ENCODE measurements around the gene CALR3.

Gene CALR3

DNA sequence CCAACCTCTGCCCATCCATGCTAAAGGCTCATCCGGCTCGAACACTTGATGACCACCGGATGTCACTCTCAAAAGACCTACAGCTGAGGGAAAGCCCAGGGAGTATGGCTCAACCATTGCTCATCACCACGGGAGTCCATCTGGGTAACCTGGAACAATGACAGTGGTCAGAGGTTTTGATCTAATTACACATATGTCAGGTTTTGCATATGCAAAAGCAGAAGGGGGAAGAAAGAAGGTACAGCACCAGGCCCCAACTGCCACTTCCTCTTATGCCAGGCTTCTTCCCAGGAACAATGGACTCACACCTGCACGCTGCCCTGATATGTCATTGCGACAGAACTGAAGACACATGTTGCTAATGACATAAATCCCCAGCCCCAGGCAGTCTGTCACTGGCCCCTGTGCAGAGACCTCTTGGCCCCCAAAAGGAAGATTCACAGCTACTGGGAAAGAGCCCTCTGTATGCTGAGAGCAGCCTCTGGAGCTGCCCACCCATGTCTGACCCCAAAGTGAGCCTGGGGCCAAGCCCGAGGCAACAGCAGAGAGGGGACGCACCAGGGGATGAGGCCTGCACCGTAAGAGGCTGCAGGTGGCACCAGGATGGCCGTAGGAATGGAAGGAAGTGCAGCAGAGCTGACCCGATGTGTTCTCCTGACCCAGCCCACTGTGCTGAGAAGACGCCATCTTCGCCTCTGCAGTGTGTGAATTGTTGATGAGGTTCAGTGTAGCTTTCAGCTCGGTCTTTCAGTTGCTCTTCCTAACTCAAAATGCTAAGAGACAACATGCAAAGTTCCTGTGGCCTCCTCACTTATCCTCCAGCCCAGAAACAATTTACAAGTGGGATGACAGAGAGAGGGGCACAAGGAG lies 50.5 kb downstream of the CALR3 start:
- H3K9me3 ChIP-seq (ENCODE audit: control insufficient read depth, low read length) = no peaks in the 10 kb centered on the region
- WGBS, 2 experiments = 76 to 82% methylated on average over 14 of the region's 14 CpGs
- peaks cover 6% of the 10 kb centered on the region for H3K4me1 ChIP-seq (ENCODE audit: control insufficient read depth, insufficient read depth, low read length)
- H3K27ac ChIP-seq (ENCODE audit: insufficient read depth, low read depth, low read length, poor library complexity, severe bottlenecking) = no peak overlapping the region
- H3K36me3 ChIP-seq (ENCODE audit: control insufficient read depth, insufficient read depth, low read length) = no peaks in the 10 kb centered on the region
- H3K4me3 ChIP-seq (ENCODE audit: insufficient read depth, low read depth, low read length) = no peak overlapping the region
- H3K27me3 ChIP-seq (ENCODE audit: control insufficient read depth, insufficient read depth, low read length, poor library complexity, severe bottlenecking) = no peaks in the 10 kb centered on the region

DNA sequence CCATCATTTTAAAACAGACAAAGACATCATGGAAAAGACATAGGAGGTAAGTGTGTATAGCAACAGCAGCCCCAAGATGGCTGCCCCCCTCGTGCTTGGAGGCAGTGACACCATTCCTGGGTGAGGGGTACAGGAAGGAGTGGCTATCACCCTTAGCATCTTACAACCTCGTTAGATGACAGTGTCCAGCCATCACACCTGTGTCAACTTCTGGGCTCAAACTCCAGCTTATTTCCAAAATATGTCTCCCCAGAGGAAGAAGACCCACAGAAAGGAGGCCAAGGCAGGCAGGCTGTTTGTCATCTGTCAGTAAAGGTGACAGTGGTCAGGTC lies 51.7 kb downstream of the CALR3 start:
- 90 to 95% methylated on average over 2 of the region's 2 CpGs for WGBS, 2 experiments
- Histone ChIP-seq H3K4me3 (ENCODE audit: insufficient read depth, low read depth, low read length) (no peak overlapping the region), H3K27ac (ENCODE audit: insufficient read depth, low read depth, low read length, poor library complexity, severe bottlenecking) (no peak overlapping the region), H3K9me3 (ENCODE audit: control insufficient read depth, low read length) (no peaks in the 10 kb centered on the region), H3K27me3 (ENCODE audit: control insufficient read depth, insufficient read depth, low read length, poor library complexity, severe bottlenecking) (no peaks in the 10 kb centered on the region), H3K4me1 (ENCODE audit: control insufficient read depth, insufficient read depth, low read length) (peaks cover 6% of the 10 kb centered on the region), H3K36me3 (ENCODE audit: control insufficient read depth, insufficient read depth, low read length) (no peaks in the 10 kb centered on the region)

DNA sequence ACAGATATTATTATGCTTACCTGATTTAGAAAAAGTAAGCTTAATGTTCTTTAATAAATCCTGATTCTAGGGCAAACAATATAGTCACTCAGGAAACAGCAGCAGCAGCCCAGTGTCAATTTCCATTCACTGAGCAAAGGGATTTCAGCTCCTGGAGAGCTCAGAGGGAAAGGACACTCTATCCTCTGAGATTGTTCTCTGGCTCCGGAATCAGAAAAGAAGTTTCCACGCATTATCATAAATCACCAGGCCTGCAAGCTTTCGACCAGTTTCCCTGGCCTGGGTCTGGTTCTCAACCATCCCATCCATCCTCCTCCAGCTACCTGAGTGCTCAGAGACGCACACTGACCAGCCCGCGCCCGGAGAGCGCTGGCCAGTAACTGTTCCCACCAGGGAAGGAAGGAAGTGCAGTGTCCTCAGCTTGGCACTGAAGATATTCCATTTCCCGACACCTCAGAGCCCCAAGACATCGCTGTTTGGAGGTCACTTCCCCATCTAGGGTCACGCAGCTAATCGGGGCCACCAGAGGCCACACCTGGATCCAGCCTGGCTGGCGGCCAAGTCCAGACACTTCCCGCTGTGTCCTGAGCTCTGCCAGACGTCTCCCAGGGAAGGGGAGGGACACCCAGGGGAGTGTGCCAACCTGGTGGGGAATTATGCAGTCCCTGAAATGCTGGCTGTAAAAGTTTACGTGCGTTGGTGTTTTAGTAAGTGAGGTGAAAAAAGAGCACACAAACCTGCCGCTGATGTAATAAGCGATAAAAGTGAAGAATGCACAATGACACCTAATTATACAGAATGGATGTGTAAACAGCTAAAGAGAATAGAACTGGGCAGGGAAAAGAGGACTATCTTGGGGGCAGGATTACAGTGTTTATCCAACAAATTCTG lies 53.3 kb downstream of the CALR3 start:
- Histone ChIP-seq H3K4me1 (ENCODE audit: control insufficient read depth, insufficient read depth, low read length) (peaks cover 6% of the 10 kb centered on the region), H3K27me3 (ENCODE audit: control insufficient read depth, insufficient read depth, low read length, poor library complexity, severe bottlenecking) (no peaks in the 10 kb centered on the region), H3K36me3 (ENCODE audit: control insufficient read depth, insufficient read depth, low read length) (peaks cover 7% of the 10 kb centered on the region), H3K4me3 (ENCODE audit: insufficient read depth, low read depth, low read length) (no peak overlapping the region), H3K9me3 (ENCODE audit: control insufficient read depth, low read length) (no peaks in the 10 kb centered on the region), H3K27ac (ENCODE audit: insufficient read depth, low read depth, low read length, poor library complexity, severe bottlenecking) (no peak overlapping the region)
- WGBS, 2 experiments = 90% methylated on average over 19 of the region's 19 CpGs

DNA sequence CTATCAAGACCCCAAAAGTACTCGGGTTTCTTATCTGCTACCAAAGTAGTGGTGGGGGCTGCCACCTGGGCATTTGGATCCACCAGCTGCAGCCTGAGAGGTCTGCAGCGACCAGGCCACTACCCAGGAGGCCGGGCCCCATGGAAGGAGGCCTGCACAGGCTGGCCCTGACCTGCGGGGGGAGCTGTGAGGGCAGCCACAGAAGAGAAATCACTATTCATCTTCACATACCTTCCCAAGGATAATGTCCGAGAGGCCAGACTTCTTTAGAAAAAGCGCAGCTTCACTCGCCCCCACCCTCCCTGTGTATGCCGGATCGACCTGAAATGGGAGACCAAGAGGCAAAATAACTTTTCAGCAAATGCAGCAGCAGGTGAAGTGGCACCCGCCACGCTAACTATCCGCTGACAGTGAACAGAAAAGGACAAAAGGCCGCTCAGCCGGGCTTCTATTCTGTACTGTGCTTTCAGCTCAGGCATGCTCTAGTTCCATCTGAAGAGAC lies 54.3 kb downstream of the CALR3 start:
- no peak overlapping the region for H3K4me3 ChIP-seq (ENCODE audit: insufficient read depth, low read depth, low read length)
- H3K27ac ChIP-seq (ENCODE audit: insufficient read depth, low read depth, low read length, poor library complexity, severe bottlenecking) = peak overlapping the region; percentile 58
- 69 to 72% methylated on average over 14 of the region's 14 CpGs for WGBS, 2 experiments
- peaks cover 6% of the 10 kb centered on the region for H3K4me1 ChIP-seq (ENCODE audit: control insufficient read depth, insufficient read depth, low read length)
- peaks cover 7% of the 10 kb centered on the region for H3K36me3 ChIP-seq (ENCODE audit: control insufficient read depth, insufficient read depth, low read length)
- no peaks in the 10 kb centered on the region for H3K9me3 ChIP-seq (ENCODE audit: control insufficient read depth, low read length)
- no peaks in the 10 kb centered on the region for H3K27me3 ChIP-seq (ENCODE audit: control insufficient read depth, insufficient read depth, low read length, poor library complexity, severe bottlenecking)

DNA sequence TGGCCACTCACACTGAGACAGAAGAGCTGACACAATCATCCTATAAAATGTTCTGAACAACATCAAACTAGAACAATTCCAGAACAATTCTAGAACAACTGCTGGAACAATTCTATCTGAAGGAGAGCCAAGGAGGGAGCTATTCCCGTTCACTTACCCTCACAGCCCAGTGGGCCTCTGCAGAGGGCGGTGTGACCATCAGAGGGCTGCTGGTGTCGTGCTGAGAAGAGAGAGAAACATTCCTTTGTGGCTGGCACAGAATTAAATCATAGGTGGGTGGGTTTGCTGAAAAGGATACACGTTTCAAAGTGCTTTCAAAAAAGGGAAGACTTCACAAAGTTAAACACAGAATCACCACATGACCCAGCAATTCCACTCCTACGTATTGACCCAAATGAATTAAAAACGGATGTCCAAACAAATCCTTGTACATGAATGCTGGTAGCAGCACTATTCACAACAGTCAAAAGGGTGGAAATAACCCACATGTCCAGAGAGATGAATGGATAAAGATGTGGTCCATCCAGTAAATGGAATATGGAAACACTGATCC lies 59.1 kb downstream of the CALR3 start:
- Histone ChIP-seq H3K4me1 (ENCODE audit: control insufficient read depth, insufficient read depth, low read length) (peaks cover under 1% of the 10 kb centered on the region), H3K27me3 (ENCODE audit: control insufficient read depth, insufficient read depth, low read length, poor library complexity, severe bottlenecking) (no peaks in the 10 kb centered on the region), H3K9me3 (ENCODE audit: control insufficient read depth, low read length) (no peaks in the 10 kb centered on the region), H3K36me3 (ENCODE audit: control insufficient read depth, insufficient read depth, low read length) (peaks cover 20% of the 10 kb centered on the region), H3K4me3 (ENCODE audit: insufficient read depth, low read depth, low read length) (no peak overlapping the region), H3K27ac (ENCODE audit: insufficient read depth, low read depth, low read length, poor library complexity, severe bottlenecking) (no peak overlapping the region)
- WGBS, 2 experiments = 88 to 89% methylated on average over 6 of the region's 6 CpGs

DNA sequence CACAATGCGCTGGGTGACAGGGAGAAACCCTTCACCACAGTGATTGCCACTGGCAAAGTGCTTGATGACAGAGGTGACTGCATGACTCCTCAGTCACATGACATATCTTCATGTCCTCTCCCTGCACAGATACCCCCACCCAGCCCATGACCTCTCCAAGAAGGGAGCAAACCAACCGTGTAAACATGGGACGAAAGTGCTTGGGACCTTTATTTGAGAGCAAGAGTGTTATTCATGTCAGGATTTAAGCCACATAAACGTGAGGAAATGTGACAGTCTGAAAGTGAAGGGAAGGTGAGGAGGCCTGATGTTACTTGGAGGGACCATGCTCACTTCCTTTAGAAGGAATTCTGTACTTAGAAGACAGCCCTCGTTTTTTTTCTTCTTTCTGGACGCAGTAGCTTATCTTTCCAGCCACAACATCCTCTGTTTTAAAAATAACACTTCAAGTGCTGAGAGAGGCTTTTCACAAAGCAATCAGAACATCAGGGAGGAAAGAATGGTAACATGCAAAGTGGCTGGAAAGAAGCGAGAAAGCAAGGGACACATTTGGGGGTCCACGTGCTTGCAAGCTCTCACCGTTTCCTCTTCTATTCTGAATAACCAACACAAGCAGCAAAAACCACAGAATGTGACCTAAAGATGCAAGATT lies 59.8 kb downstream of the CALR3 start:
- H3K9me3 ChIP-seq (ENCODE audit: control insufficient read depth, low read length) = no peaks in the 10 kb centered on the region
- WGBS, 2 experiments = 93 to 96% methylated on average over 9 of the region's 9 CpGs
- H3K4me3 ChIP-seq (ENCODE audit: insufficient read depth, low read depth, low read length) = no peak overlapping the region
- H3K4me1 ChIP-seq (ENCODE audit: control insufficient read depth, insufficient read depth, low read length) = no peaks in the 10 kb centered on the region
- no peaks in the 10 kb centered on the region for H3K27me3 ChIP-seq (ENCODE audit: control insufficient read depth, insufficient read depth, low read length, poor library complexity, severe bottlenecking)
- peaks cover 24% of the 10 kb centered on the region for H3K36me3 ChIP-seq (ENCODE audit: control insufficient read depth, insufficient read depth, low read length)
- H3K27ac ChIP-seq (ENCODE audit: insufficient read depth, low read depth, low read length, poor library complexity, severe bottlenecking) = no peak overlapping the region

DNA sequence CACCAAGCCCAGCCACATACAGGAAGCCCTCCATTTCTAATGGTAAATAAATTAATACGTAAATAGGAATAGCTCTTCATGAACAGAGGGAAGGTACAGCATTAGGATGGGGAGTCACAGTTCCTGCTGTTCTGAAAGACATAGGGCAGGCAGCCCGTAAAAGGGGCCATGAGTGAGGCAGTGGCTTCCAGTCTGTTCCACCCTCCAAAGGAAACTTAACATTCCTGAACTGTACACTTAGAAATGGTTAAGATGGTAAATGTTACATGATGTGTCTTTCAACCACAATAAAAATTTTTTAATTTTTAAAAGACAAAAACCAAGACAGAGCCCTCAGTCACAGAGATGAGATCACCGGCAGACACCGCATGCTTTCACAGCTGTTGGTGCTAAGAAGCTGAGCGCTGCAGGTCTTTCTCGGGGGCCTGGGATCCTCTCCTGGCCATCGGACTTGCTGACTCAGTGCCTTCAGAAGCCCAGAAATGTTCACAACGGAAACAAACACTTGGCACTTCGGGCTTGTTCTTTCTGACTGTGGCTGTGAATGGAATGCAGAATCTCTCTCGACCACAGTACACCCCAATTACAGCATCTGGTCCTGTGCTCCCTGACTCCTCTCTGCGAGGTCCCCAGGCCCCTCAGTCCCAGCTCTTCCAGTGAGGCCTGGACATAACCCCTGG lies 60.6 kb downstream of the CALR3 start:
- Histone ChIP-seq H3K4me1 (ENCODE audit: control insufficient read depth, insufficient read depth, low read length) (no peaks in the 10 kb centered on the region), H3K36me3 (ENCODE audit: control insufficient read depth, insufficient read depth, low read length) (peaks cover 24% of the 10 kb centered on the region), H3K27ac (ENCODE audit: insufficient read depth, low read depth, low read length, poor library complexity, severe bottlenecking) (no peak overlapping the region), H3K9me3 (ENCODE audit: control insufficient read depth, low read length) (no peaks in the 10 kb centered on the region), H3K27me3 (ENCODE audit: control insufficient read depth, insufficient read depth, low read length, poor library complexity, severe bottlenecking) (no peaks in the 10 kb centered on the region), H3K4me3 (ENCODE audit: insufficient read depth, low read depth, low read length) (no peak overlapping the region)
- 94 to 95% methylated on average over 11 of the region's 11 CpGs for WGBS, 2 experiments

DNA sequence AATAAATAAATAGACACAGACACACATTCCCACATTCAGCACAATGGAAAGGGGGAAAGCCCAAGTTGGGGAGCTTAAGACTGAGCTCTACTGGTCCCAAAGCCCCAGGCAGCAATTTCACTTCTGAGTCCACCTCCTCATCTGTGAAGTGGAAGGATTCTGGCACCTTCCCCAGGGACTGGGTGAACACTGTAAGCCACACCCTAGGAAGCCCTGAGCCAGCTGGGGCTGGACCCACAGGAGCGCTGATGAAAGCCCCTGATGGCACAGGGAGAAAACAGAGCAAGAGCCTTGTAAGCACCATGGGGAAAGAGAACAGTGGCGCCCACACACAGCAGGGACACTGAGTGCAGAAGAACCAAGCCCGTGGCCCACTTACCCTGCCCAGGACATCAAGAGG lies 62.0 kb downstream of the CALR3 start:
- Histone ChIP-seq H3K27me3 (ENCODE audit: control insufficient read depth, insufficient read depth, low read length, poor library complexity, severe bottlenecking) (no peaks in the 10 kb centered on the region), H3K27ac (ENCODE audit: insufficient read depth, low read depth, low read length, poor library complexity, severe bottlenecking) (no peak overlapping the region), H3K4me3 (ENCODE audit: insufficient read depth, low read depth, low read length) (no peak overlapping the region), H3K36me3 (ENCODE audit: control insufficient read depth, insufficient read depth, low read length) (peaks cover 23% of the 10 kb centered on the region), H3K4me1 (ENCODE audit: control insufficient read depth, insufficient read depth, low read length) (no peaks in the 10 kb centered on the region), H3K9me3 (ENCODE audit: control insufficient read depth, low read length) (no peaks in the 10 kb centered on the region)
- 94 to 95% methylated on average over 3 of the region's 3 CpGs for WGBS, 2 experiments

DNA sequence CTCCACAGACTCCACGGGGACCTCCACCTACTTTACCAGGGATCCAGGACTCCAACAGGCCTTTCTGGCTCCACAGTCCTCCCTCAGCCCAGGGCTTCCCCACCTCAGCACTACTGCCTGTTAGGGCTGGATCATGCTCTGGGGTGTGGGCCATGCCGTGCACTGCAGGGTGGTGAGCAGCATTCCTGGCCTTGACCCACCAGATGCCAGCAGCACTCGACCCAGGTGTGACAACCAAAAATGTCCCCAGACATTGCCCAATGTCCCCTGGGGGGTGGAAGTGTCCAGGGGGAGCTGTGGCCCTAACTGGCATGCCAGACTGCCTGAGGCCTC lies 66.2 kb downstream of the CALR3 start:
- H3K36me3 ChIP-seq (ENCODE audit: control insufficient read depth, insufficient read depth, low read length) = peaks cover 26% of the 10 kb centered on the region

More for the DNA sequence above, 66.2 kb downstream of the CALR3 start:
- 92 to 96% methylated on average over 3 of the region's 3 CpGs for WGBS, 2 experiments
- H3K4me3 ChIP-seq (ENCODE audit: insufficient read depth, low read depth, low read length) = no peak overlapping the region
- H3K9me3 ChIP-seq (ENCODE audit: control insufficient read depth, low read length) = no peaks in the 10 kb centered on the region
- H3K27ac ChIP-seq (ENCODE audit: insufficient read depth, low read depth, low read length, poor library complexity, severe bottlenecking) = no peak overlapping the region
- no peaks in the 10 kb centered on the region for H3K27me3 ChIP-seq (ENCODE audit: control insufficient read depth, insufficient read depth, low read length, poor library complexity, severe bottlenecking)
- H3K4me1 ChIP-seq (ENCODE audit: control insufficient read depth, insufficient read depth, low read length) = no peaks in the 10 kb centered on the region
